ENCODE data around the gene FTCDNL1. TPM values are rescaled to one million over a fixed set of nuclear protein-coding genes. Genes with fewer than 3 reads are reported as not detected.
A peak's percentile ranks its signal among the peaks of the same experiment; 100 is the strongest.

The FTCDNL1 gene
- total RNA-seq, 4 donors from 2014 or later, result 7.9 to 21.9 (median 16.3) TPM

DNA sequence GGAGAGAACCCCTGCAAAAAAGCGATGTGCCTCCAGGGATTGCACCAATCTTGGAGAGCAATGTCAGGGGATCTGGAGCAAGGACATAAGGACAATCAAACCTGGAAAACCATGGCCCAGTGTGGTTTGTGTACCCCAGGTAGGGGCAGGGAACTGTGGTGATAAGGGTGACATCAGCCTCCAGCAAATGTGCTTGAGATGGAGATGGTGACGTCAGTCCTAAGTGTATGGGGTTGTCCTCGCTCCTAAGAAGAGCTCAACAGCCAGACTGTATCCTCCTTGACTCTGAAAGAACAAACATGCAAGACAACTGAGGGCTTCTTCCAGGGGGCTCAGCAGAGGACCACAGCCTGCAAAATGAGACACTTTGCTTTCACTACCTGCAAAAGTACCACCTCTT, 71.4 kb downstream of the FTCDNL1 start:
- TF ChIP-seq, protein P1, sequence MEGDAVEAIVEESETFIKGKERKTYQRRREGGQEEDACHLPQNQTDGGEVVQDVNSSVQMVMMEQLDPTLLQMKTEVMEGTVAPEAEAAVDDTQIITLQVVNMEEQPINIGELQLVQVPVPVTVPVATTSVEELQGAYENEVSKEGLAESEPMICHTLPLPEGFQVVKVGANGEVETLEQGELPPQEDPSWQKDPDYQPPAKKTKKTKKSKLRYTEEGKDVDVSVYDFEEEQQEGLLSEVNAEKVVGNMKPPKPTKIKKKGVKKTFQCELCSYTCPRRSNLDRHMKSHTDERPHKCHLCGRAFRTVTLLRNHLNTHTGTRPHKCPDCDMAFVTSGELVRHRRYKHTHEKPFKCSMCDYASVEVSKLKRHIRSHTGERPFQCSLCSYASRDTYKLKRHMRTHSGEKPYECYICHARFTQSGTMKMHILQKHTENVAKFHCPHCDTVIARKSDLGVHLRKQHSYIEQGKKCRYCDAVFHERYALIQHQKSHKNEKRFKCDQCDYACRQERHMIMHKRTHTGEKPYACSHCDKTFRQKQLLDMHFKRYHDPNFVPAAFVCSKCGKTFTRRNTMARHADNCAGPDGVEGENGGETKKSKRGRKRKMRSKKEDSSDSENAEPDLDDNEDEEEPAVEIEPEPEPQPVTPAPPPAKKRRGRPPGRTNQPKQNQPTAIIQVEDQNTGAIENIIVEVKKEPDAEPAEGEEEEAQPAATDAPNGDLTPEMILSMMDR (IDR thresholded peaks at IDR 0.05 in 4 of 5, conservative IDR thresholded peaks at IDR 0.05 in 1 of 5), result no peak
- TF ChIP-seq POLR2A (IDR thresholded peaks at IDR 0.05), result no peak
- Histone ChIP-seq H3K4me1 (no peaks in the 10 kb centered on the region), H3K4me3 (no peak overlapping the region), H3K27me3 (no peaks in the 10 kb centered on the region), H3K27ac (no peak overlapping the region), H3K9me3 (no peaks in the 10 kb centered on the region), H3K36me3 (no peaks in the 10 kb centered on the region)
- in situ Hi-C loops (cut with MboI; ENCODE audit: low sequenced_read_pairs in 4 of 4), result no loop called here
- intact Hi-C loops (cut with DNase I; ENCODE audit: low total_unique reads), result no loop called here
- DNase-seq, result no peak
- no peak for ATAC-seq

DNA sequence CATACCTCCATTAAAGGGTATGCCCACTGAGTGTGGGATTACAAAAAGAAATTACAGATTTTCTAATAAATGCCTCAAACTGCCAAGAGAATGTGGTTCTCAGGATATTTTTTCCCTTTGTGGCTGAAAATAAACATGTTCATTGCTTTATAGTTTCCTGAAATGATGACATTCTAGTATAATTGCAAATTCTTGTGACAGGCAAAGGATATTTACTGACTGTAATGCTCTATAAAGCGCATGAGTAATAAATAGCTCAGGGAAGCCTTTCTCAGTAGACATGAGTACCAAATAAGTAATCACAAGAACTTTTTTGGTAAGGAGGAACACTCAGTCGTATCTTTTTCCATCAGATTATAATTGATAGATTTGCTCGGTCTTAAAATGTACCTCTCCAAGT, 72.3 kb downstream of the FTCDNL1 start:
- no peak for ATAC-seq
- Histone ChIP-seq H3K4me1 (no peaks in the 10 kb centered on the region), H3K27ac (no peak overlapping the region), H3K27me3 (no peaks in the 10 kb centered on the region), H3K36me3 (no peaks in the 10 kb centered on the region), H3K4me3 (no peak overlapping the region), H3K9me3 (no peaks in the 10 kb centered on the region)
- in situ Hi-C loops (cut with MboI; ENCODE audit: low sequenced_read_pairs in 4 of 4), result no loop called here
- TF ChIP-seq POLR2A (IDR thresholded peaks at IDR 0.05), result no peak
- TF ChIP-seq, protein P1 (IDR thresholded peaks at IDR 0.05 in 4 of 5, conservative IDR thresholded peaks at IDR 0.05 in 1 of 5), result no peak
- intact Hi-C loops (cut with DNase I; ENCODE audit: low total_unique reads), result no loop called here
- no peak for DNase-seq

DNA sequence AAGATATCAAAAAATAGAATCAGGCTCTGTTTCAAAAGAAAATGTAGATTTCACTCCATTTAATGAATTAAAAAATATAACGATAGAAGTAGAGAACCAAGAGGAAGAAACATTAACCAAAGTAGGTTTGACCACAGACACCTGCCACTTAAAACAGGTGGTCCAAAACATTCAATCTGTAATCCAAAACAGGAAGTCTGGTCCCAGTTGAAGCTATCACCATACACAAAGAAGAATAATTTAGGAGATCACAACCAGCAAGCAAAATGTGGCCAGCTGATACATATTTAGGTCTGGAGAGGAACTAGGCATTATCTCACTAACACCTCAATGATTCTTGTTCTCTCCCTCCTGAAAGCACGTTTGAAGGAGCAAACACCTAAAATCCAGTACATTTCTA, 73.1 kb downstream of the FTCDNL1 start:
- H3K4me3 ChIP-seq, result no peak overlapping the region
- no peaks in the 10 kb centered on the region for H3K4me1 ChIP-seq
- in situ Hi-C loops (cut with MboI; ENCODE audit: low sequenced_read_pairs in 4 of 4) (no loop called here), intact Hi-C loops (cut with DNase I; ENCODE audit: low total_unique reads) (no loop called here)
- TF ChIP-seq, protein P1 (IDR thresholded peaks at IDR 0.05 in 4 of 5, conservative IDR thresholded peaks at IDR 0.05 in 1 of 5), result no peak
- TF ChIP-seq POLR2A (IDR thresholded peaks at IDR 0.05), result no peak
- H3K27ac ChIP-seq, result no peak overlapping the region
- no peak for DNase-seq
- no peaks in the 10 kb centered on the region for H3K9me3 ChIP-seq
- no peaks in the 10 kb centered on the region for H3K36me3 ChIP-seq
- ATAC-seq, result no peak
- H3K27me3 ChIP-seq, result no peaks in the 10 kb centered on the region

DNA sequence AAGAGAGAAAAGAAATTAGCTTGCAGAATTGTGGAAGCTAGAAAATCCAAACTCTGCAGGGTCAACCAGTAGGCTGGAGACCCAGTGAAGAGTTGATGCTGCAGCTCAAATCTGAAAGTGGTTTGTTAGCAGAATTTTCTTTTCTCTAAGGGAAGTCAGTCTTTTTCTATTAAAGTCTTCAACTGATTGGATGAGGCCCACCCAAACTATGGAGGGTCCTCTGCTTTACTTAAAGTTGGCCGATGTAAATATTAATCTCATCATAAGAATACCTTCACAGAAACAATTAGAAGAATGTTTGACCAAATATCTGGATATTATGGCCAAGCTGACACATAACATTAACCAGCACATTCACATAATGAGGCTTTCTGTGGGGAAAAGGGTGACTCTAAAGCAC, 73.7 kb downstream of the FTCDNL1 start:
- no peak overlapping the region for H3K27ac ChIP-seq
- ATAC-seq, result no peak
- no peaks in the 10 kb centered on the region for H3K4me1 ChIP-seq
- TF ChIP-seq, protein P1 (IDR thresholded peaks at IDR 0.05 in 4 of 5, conservative IDR thresholded peaks at IDR 0.05 in 1 of 5), result no peak
- TF ChIP-seq POLR2A (IDR thresholded peaks at IDR 0.05), result no peak
- DNase-seq, result no peak
- intact Hi-C loops (cut with DNase I; ENCODE audit: low total_unique reads), result no loop called here
- H3K4me3 ChIP-seq, result no peak overlapping the region
- no peaks in the 10 kb centered on the region for H3K27me3 ChIP-seq
- no peaks in the 10 kb centered on the region for H3K9me3 ChIP-seq
- in situ Hi-C loops (cut with MboI; ENCODE audit: low sequenced_read_pairs in 4 of 4), result no loop called here
- H3K36me3 ChIP-seq, result no peaks in the 10 kb centered on the region

DNA sequence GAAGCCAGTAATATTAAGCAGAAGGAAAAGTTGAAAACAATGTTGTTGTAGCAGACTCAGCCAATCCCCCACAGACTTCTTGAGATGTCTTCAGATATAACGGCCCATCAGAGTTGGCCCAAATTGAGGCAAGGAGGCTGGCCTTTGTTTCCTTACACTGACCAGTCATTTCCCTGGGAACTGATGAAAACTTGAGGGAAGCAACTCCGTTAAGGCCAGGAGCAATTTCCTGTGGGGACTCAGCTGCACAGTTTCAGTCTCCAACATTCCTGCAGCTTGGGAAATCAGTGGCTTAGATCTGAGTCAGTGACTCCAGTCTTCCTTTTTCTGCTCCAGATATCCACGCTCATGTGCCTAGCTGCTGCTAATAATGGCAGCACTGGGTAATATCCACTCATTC, 75.7 kb downstream of the FTCDNL1 start:
- intact Hi-C loops (cut with DNase I; ENCODE audit: low total_unique reads), result no loop called here
- in situ Hi-C loops (cut with MboI; ENCODE audit: low sequenced_read_pairs in 4 of 4), result no loop called here
- no peaks in the 10 kb centered on the region for H3K36me3 ChIP-seq
- no peak overlapping the region for H3K4me3 ChIP-seq
- no peak for ATAC-seq
- H3K27me3 ChIP-seq, result no peaks in the 10 kb centered on the region
- TF ChIP-seq, protein P1 (IDR thresholded peaks at IDR 0.05 in 4 of 5, conservative IDR thresholded peaks at IDR 0.05 in 1 of 5), result no peak
- no peak for TF ChIP-seq POLR2A (IDR thresholded peaks at IDR 0.05)
- H3K27ac ChIP-seq, result no peak overlapping the region
- peak in 1 of 2 donors; percentile 14 for DNase-seq
- H3K9me3 ChIP-seq, result no peaks in the 10 kb centered on the region
- H3K4me1 ChIP-seq, result no peaks in the 10 kb centered on the region
